Measurements from ENCODE around the gene ETNK2.

DNA sequence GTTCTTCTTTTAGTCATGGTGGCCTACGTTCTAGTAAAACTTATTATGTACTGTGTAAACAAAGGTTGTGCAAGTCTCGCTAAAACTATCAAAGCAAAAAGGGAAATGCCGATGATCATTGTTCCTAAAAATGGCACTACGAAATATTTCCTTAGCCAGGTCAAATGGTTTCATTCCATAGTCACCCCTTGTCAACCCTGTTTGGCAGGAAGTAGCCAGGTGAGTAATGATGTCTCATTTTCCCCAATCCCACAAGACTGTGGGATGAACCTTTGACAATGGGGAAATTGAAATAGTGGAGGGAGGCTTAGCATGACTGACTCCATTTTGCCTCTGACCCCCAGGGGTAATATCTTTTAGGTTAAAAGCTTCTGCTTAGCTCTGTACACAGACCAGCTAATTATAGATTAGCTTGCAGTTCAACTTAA, 19.9 kb upstream of the ETNK2 start:
- TF ChIP-seq EP300 (IDR thresholded peaks at IDR 0.05) (no peak), POLR2A (IDR thresholded peaks at IDR 0.05) (no peak)
- TF ChIP-seq, protein P1, sequence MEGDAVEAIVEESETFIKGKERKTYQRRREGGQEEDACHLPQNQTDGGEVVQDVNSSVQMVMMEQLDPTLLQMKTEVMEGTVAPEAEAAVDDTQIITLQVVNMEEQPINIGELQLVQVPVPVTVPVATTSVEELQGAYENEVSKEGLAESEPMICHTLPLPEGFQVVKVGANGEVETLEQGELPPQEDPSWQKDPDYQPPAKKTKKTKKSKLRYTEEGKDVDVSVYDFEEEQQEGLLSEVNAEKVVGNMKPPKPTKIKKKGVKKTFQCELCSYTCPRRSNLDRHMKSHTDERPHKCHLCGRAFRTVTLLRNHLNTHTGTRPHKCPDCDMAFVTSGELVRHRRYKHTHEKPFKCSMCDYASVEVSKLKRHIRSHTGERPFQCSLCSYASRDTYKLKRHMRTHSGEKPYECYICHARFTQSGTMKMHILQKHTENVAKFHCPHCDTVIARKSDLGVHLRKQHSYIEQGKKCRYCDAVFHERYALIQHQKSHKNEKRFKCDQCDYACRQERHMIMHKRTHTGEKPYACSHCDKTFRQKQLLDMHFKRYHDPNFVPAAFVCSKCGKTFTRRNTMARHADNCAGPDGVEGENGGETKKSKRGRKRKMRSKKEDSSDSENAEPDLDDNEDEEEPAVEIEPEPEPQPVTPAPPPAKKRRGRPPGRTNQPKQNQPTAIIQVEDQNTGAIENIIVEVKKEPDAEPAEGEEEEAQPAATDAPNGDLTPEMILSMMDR (IDR thresholded peaks at IDR 0.05) = no peak

Data from upper lobe of left lung (tissue), 4 donors.